BLaER1 treated with 17β-estradiol and CSF1 and Interleukin-3, amounts not matched to agents 10 nM and 100 nM (cell line): ENCODE results near the gene CCNT2.
"Not testable (repeated sequence)": the region's sequence is repeated elsewhere in the genome, so short reads cannot be mapped to it uniquely, and the experiment has no call there.

Source experiments
- H3K27ac ChIP-seq, 11 experiments: shearing (Covaris generic); formaldehyde crosslinking; 2 replicates each; pipeline ENCODE4 v1.8.1; 2022
- H3K27me3 ChIP-seq, 11 experiments: shearing (Covaris generic); formaldehyde crosslinking; 2 replicates each; pipeline ENCODE4 v1.8.1; 2022
- H3K36me3 ChIP-seq, 11 experiments: shearing (Covaris generic); formaldehyde crosslinking; 2 replicates each; pipeline ENCODE4 v1.8.1; 2022
- H3K4me1 ChIP-seq, 10 experiments: shearing (Covaris generic); formaldehyde crosslinking; 2 replicates each; pipeline ENCODE4 v1.8.1; 2022
- H3K4me2 ChIP-seq, 11 experiments: shearing (Covaris generic); formaldehyde crosslinking; 2 replicates each; pipeline ENCODE4 v1.8.1; 2022
- H3K4me3 ChIP-seq, 10 experiments: shearing (Covaris generic); formaldehyde crosslinking; 2 replicates each; pipeline ENCODE4 v1.8.1; 2022
- H3K9ac ChIP-seq, 11 experiments: shearing (Covaris generic); formaldehyde crosslinking; 2 replicates each; pipeline ENCODE4 v1.8.1; 2022
- H3K9me3 ChIP-seq, 11 experiments: shearing (Covaris generic); formaldehyde crosslinking; replicated peaks in 1 of 11; 2 replicates each; pipeline ENCODE4 v1.8.1; 2022
- H4K20me1 ChIP-seq, 11 experiments: shearing (Covaris generic); formaldehyde crosslinking; 2 replicates each; pipeline ENCODE4 v1.8.1; 2022
- Cebpa-rat ChIP-seq, 11 experiments: shearing (Covaris generic); IDR thresholded peaks; 2 replicates each; pipeline ENCODE4 v1.8.1; 2022

Gene CCNT2

DNA sequence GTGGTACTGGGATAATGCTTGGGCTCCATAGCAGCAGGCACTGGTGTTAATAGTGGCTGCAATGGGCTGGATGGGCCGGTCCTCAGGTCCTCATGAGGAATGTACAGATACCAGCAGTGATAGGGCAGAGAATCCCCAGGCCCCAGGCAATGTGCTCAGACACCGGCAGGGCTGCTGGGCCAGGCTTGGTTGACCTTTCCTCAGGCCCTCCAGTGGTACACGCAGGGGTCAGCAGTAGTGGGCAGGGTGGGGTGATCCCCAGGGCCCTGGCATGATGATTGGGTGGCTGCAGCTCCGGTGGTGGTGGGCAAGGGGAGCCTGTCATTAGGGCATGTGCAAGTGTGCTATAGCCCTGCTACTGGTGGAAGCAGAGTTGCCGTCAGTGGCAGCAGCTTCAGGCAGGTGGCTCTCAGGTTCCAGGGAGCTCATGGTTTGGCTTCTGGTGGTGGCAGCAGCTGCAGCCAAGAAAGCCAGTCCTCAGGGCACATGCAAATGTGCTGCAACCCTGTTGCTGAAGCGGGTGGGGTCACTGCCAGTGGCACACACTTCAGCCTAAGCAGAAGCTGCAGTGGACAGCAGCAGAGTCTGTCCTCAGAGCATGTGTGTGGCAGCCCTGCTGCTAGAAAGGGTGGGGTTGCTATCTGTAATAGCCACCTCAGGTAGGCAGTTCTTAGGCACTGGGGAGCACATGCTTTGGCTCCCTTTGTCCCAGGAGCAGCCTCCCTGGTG lies 56.8 kb downstream of the CCNT2 start:
- Histone ChIP-seq H3K36me3 (peaks cover 0 to 13% (median 6%) of the 10 kb centered on the region in 11 experiments; a peak in 9 of 22 replicates), H3K27me3 (no peaks in the 10 kb centered on the region), H3K27ac (peak overlapping the region in 10 of 11 experiments; percentile 8 to 99 (median 93); a peak in 19 of 22 replicates), H3K9me3 (peaks cover 45 to 64% (median 53%) of the 10 kb centered on the region in 11 experiments), H3K4me3 (peak overlapping the region in 6 of 10 experiments; percentile 1 to 49 (median 34); a peak in 9 of 20 replicates), H4K20me1 (no peaks in the 10 kb centered on the region), H3K4me1 (peaks cover 20 to 60% (median 57%) of the 10 kb centered on the region in 10 experiments), H3K4me2 (peak overlapping the region; percentile 42 to 94 (median 85); a peak in 20 of 22 replicates), H3K9ac (peak overlapping the region in 9 of 11 experiments; percentile 42 to 89 (median 81); a peak in 17 of 22 replicates)
- no peak for TF ChIP-seq Cebpa-rat (IDR thresholded peaks at IDR 0.05)

DNA sequence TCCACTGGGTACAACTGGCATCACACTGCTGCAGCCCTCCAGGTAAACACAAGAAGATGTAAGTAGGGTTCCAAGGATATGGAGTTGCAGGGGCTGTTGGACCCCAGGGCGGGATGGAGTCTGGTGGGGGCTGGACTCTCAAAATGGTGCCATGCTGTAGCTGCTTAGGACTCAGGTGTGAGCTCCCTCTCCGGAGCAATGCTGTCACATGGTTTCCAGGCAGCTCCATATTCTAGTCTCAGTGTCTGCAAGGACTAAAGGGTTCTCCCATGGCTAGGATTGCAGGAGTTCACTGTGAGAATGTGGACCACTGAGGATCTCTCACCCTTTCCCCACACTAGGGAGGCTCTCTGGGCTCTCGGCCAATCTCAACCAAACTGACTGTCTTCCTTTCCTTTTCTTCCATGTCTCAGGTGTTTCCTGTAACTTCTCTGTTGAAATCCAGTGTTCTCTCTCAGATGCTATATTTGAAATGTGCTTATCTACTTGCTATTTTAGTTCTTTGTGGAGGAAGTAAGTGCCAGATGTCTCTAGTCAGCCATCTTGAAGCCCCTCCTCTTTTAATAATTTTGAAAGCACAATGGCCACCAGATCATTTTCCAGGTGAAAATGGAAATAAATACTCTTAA lies 57.6 kb downstream of the CCNT2 start:
- Histone ChIP-seq H3K27me3 (no peaks in the 10 kb centered on the region), H3K27ac (peak overlapping the region in 10 of 11 experiments; percentile 25 to 99 (median 93); a peak in 19 of 22 replicates), H4K20me1 (no peaks in the 10 kb centered on the region), H3K4me2 (peak overlapping the region; percentile 42 to 94 (median 85)), H3K4me3 (peak overlapping the region in 6 of 10 experiments; percentile 1 to 49 (median 26); a peak in 10 of 20 replicates), H3K4me1 (peaks cover 20 to 67% (median 63%) of the 10 kb centered on the region in 10 experiments), H3K36me3 (peaks cover 0 to 13% (median 6%) of the 10 kb centered on the region in 11 experiments; a peak in 9 of 22 replicates), H3K9ac (peak overlapping the region in 9 of 11 experiments; percentile 42 to 89 (median 81); a peak in 17 of 22 replicates), H3K9me3 (peaks cover 38 to 61% (median 49%) of the 10 kb centered on the region in 11 experiments)
- peak in 6 of 11 experiments; percentile 19 to 77 (median 62); a peak in 8 of 22 replicates for TF ChIP-seq Cebpa-rat (IDR thresholded peaks at IDR 0.05)

DNA sequence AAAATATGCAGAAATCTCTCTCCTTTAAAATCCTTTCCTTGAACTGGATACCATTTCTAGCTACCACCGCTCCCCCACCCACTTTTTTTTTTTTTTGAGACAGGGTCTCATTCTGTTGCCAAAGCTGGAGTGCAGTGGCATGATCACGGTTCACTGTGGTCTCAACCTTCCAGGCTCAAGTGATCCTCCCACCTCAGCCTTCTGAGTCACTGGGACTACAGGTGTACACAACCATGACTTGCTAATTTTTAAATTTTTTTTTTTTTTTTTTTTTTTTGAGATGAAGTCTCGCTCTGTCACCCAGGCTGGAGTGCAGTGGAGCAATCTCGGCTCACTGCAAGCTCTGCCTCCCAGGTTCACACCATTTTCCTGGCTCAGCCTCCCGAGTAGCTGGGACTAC lies 58.5 kb downstream of the CCNT2 start:
- Histone ChIP-seq H3K4me1 (peaks cover 23 to 77% (median 72%) of the 10 kb centered on the region in 10 experiments), H3K36me3 (peaks cover 0 to 13% (median 6%) of the 10 kb centered on the region in 11 experiments; a peak in 9 of 22 replicates), H3K4me3 (peak overlapping the region in 2 of 10 experiments; percentile 17 to 20; a peak in 1 of 20 replicates), H3K9me3 (peaks cover 32 to 54% (median 43%) of the 10 kb centered on the region in 11 experiments), H3K9ac (peak overlapping the region in 8 of 11 experiments; percentile 43 to 89 (median 82); a peak in 16 of 22 replicates), H3K27ac (peak overlapping the region in 10 of 11 experiments; percentile 25 to 99 (median 93); a peak in 19 of 22 replicates), H3K4me2 (peak overlapping the region in 10 of 11 experiments; percentile 61 to 94 (median 86); a peak in 18 of 22 replicates)
- H4K20me1 ChIP-seq, H3K27me3 ChIP-seq: not testable (repeated sequence)

DNA sequence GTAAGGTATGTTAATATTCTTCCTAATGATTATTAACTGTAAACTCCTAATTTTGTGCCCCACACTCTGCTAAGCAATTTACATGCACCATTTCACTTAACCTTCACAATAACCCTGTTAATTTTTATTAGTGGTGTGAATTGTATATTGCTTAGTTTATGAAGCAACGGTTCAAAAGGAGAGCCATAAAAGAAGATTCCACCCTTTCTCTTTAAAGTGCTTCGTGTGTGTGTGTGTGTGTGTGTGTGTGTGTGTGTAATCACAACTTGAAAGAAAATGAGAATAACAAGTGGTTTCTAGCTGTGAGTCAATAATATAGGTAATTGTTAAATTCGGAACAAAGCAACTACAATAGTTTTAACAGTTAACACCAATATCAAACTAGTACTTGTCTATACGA lies 60.6 kb downstream of the CCNT2 start:
- peaks cover 35 to 98% (median 93%) of the 10 kb centered on the region in 10 experiments for H3K4me1 ChIP-seq
- H3K27me3 ChIP-seq = no peaks in the 10 kb centered on the region
- no peak overlapping the region for H3K4me3 ChIP-seq
- peaks cover 0 to 11% (median 4%) of the 10 kb centered on the region in 11 experiments; a peak in 13 of 22 replicates for H3K36me3 ChIP-seq
- H3K9me3 ChIP-seq = peaks cover 17 to 38% (median 27%) of the 10 kb centered on the region in 11 experiments
- H3K27ac ChIP-seq = peak overlapping the region in 9 of 11 experiments; percentile 36 to 99 (median 97); a peak in 16 of 22 replicates
- peak overlapping the region in 9 of 11 experiments; percentile 16 to 94 (median 87); a peak in 15 of 22 replicates for H3K4me2 ChIP-seq
- peak overlapping the region in 6 of 11 experiments; percentile 11 to 88 (median 56); a peak in 8 of 22 replicates for H3K9ac ChIP-seq
- TF ChIP-seq Cebpa-rat (IDR thresholded peaks at IDR 0.05) = no peak
- H4K20me1 ChIP-seq = no peaks in the 10 kb centered on the region

DNA sequence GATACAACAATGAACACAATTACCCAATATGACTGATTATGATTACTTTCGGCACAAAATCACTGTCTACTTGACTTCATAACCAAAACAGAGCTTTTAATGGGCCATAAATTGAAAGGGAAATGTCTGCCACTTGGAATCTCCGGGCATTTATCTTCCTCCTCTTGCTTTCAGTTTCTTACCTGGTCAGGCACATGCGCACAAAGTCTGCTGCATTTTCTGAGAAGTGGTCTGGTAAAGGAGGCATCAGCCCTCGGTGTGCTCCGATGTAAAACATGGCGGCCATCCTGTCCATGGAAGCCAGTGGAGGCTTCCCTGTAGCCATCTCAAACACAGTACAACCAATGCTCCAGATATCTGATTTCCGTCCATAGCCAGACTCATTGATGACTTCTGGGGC lies 62.0 kb downstream of the CCNT2 start:
- H3K27me3 ChIP-seq = no peaks in the 10 kb centered on the region
- peak overlapping the region in 8 of 11 experiments; percentile 75 to 89 (median 80); a peak in 7 of 22 replicates for H3K4me2 ChIP-seq
- peak overlapping the region in 8 of 11 experiments; percentile 15 to 99 (median 97); a peak in 15 of 22 replicates for H3K27ac ChIP-seq
- peaks cover 0 to 16% (median 11%) of the 10 kb centered on the region in 11 experiments; a peak in 12 of 22 replicates for H3K36me3 ChIP-seq
- H3K9ac ChIP-seq = no peak overlapping the region; a peak in 1 of 22 replicates
- H3K4me3 ChIP-seq = no peak overlapping the region
- TF ChIP-seq Cebpa-rat (IDR thresholded peaks at IDR 0.05) = no peak
- peaks cover 16 to 35% (median 22%) of the 10 kb centered on the region in 11 experiments for H3K9me3 ChIP-seq
- peaks cover 34 to 92% (median 86%) of the 10 kb centered on the region in 10 experiments for H3K4me1 ChIP-seq
- H4K20me1 ChIP-seq = no peaks in the 10 kb centered on the region

DNA sequence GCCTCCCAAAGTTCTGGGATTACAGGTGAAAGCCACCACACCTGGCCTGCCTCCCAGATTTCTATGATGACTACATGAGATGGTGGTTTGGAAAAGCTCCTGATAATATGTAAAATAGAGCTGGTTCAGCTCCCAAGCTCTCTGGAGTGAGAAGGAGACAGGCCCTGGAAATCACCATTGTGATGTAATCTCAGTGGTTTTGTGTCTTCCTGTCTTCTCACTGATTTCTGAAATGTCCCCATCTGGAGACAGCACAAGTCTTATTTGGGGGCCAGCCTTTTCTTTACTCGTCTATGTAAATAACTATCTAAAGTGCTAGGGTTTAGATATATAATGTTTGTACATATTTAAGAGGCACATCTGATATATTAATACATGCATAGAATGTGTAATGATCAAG lies 64.0 kb downstream of the CCNT2 start:
- peaks cover 0 to 16% (median 11%) of the 10 kb centered on the region in 11 experiments; a peak in 12 of 22 replicates for H3K36me3 ChIP-seq
- peak overlapping the region in 10 of 11 experiments; percentile 12 to 99 (median 93); a peak in 19 of 22 replicates for H3K27ac ChIP-seq
- no peaks in the 10 kb centered on the region for H4K20me1 ChIP-seq
- H3K4me1 ChIP-seq = peaks cover 19 to 73% (median 67%) of the 10 kb centered on the region in 10 experiments
- H3K27me3 ChIP-seq = no peaks in the 10 kb centered on the region
- H3K4me2 ChIP-seq = peak overlapping the region; percentile 49 to 88 (median 76)
- peaks cover 16 to 30% (median 21%) of the 10 kb centered on the region in 11 experiments for H3K9me3 ChIP-seq
- peak in 8 of 11 experiments; percentile 30 to 75 (median 63); a peak in 7 of 22 replicates for TF ChIP-seq Cebpa-rat (IDR thresholded peaks at IDR 0.05)
- peak overlapping the region in 4 of 10 experiments; percentile 7 to 28 (median 22); a peak in 5 of 20 replicates for H3K4me3 ChIP-seq
- H3K9ac ChIP-seq = peak overlapping the region in 8 of 11 experiments; percentile 64 to 80 (median 74); a peak in 17 of 22 replicates

DNA sequence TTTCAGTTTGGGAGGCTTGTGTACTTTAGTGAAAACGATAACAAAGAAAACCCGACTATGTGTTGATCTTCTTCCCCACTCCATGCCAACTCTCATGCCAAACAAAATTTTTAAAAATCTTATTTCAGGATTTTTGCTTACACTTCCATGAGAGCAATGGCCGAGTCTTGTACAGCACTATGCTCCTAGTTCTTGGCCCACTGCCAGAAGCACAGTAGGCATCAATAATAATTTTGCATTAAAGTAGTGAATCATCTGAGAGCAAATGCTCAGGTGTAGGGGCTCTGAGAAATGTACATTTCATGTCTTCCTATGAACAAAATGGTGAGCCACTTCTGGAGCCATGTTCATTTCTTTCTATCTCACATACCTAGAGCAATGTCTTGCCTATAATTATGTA lies 66.4 kb downstream of the CCNT2 start:
- no peak overlapping the region for H3K9ac ChIP-seq
- peaks cover 15 to 62% (median 44%) of the 10 kb centered on the region in 10 experiments for H3K4me1 ChIP-seq
- H3K27me3 ChIP-seq = no peaks in the 10 kb centered on the region
- TF ChIP-seq Cebpa-rat (IDR thresholded peaks at IDR 0.05) = no peak
- H3K27ac ChIP-seq = peak overlapping the region in 3 of 11 experiments; percentile 97 to 99 (median 98); a peak in 5 of 22 replicates
- no peaks in the 10 kb centered on the region for H4K20me1 ChIP-seq
- H3K4me3 ChIP-seq = no peak overlapping the region; a peak in 1 of 20 replicates
- H3K4me2 ChIP-seq = no peak overlapping the region
- H3K9me3 ChIP-seq = peaks cover 14 to 24% (median 18%) of the 10 kb centered on the region in 11 experiments
- peaks cover 0 to 16% (median 11%) of the 10 kb centered on the region in 11 experiments; a peak in 12 of 22 replicates for H3K36me3 ChIP-seq

DNA sequence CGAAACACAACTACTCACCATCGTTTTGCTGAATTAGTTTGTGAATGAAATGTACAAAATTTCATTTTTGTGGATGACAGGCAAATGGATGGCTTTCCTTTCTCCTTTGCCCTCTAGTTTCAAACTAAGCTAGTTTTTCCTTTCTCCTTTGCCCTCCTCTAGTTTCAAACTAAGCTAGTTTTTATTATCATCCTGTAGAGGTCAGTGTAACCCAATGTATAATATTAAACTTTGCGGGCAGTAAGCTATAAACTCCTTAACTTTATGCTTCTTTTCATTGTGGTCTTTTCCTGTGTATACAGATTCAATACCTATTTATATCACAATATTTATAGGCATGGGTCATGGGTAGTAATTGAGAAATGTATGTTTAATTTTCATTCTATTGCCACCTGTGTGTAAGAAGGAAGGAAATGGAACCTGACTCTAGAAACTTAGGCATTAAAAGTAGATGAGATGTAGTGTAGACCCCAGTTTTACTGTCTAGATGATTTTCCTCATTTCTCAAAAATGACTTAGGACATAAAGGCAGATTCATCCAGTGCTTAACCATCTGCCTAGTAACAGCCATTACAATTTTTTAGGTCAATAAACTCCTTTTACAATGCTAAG lies 70.5 kb downstream of the CCNT2 start:
- peaks cover 0 to 22% (median 5%) of the 10 kb centered on the region in 10 experiments; a peak in 10 of 20 replicates for H3K4me1 ChIP-seq
- no peak for TF ChIP-seq Cebpa-rat (IDR thresholded peaks at IDR 0.05)
- no peaks in the 10 kb centered on the region for H3K27me3 ChIP-seq
- H3K4me2 ChIP-seq = no peak overlapping the region
- H3K36me3 ChIP-seq = peaks cover 0 to 13% (median 8%) of the 10 kb centered on the region in 11 experiments; a peak in 12 of 22 replicates
- no peaks in the 10 kb centered on the region for H4K20me1 ChIP-seq
- peaks cover 10 to 17% (median 11%) of the 10 kb centered on the region in 11 experiments for H3K9me3 ChIP-seq
- H3K4me3 ChIP-seq = no peak overlapping the region
- no peak overlapping the region; a peak in 1 of 22 replicates for H3K9ac ChIP-seq
- peak overlapping the region in 4 of 11 experiments; percentile 26 to 58 (median 47); a peak in 4 of 22 replicates for H3K27ac ChIP-seq
